Endothelial cell of umbilical vein (primary cell): ENCODE data around the gene SLC34A2. TPM values are rescaled to one million over a fixed set of nuclear protein-coding genes. Genes with fewer than 3 reads are reported as not detected.

Experiments used
- BruUV-seq: library from RNA; stranded (reverse); fragments of 400-500 nt; replicated peaks from 2 replicates; lab custom pipeline; 2021; lab: Mats Ljungman, UMichigan
- CTCF ChIA-PET: fragments of 300-600, 350-600 bp; sonication (Branson Sonifier 250); formaldehyde crosslinking; loops from one replicate; lab custom pipeline; 2021; ENCODE audit warnings: antibody characterized with exemption, inconsistent platforms; lab: Charles Lee
- POLR2A ChIA-PET: fragments of 300-600, 350-600 bp; sonication (Branson Sonifier 250); formaldehyde crosslinking; loops from one replicate; lab custom pipeline; 2021; ENCODE audit warnings: antibody characterized with exemption, inconsistent platforms; lab: Charles Lee
- DNase-seq: peaks from one replicate; pipeline ENCODE4 v3.0.0-alpha.2; 2011; ENCODE audit warnings: low read depth, low spot score
- FAIRE-seq: peaks from 2 replicates; lab custom pipeline; 2011; peaks lifted over from hg19 to GRCh38; lab: Jason Lieb, UNC
- H2AFZ ChIP-seq: 2 replicates; pipeline ENCODE4 v1.6.0; 2012; ENCODE audit warnings: low read depth, low read length, control low read depth, inconsistent platforms
- H3K27ac ChIP-seq: 2 replicates; pipeline ENCODE4 v1.5.1; 2011; ENCODE audit warnings: low read depth, mild to moderate bottlenecking, control low read depth, low read length, moderate library complexity; ENCODE audit not compliant: insufficient read depth
- H3K27me3 ChIP-seq, 2 experiments: 2 replicates each; pipeline versions ENCODE4 v1.6.0 to v1.6.1; 2011; ENCODE audit warnings: low read length in 2 of 2, mixed read lengths in 1 of 2; ENCODE audit not compliant: control insufficient read depth in 2 of 2, insufficient read depth in 2 of 2
- H3K36me3 ChIP-seq, 2 experiments: 2 replicates in 1 of 2; 3 replicates in 1 of 2; pipeline ENCODE4 v1.5.1; 2011; ENCODE audit warnings: low read length in 2 of 2, mild to moderate bottlenecking in 1 of 2, moderate library complexity in 1 of 2; ENCODE audit not compliant: control insufficient read depth in 2 of 2, insufficient read depth in 2 of 2; ENCODE audit errors: extremely low read depth in 1 of 2
- H3K4me1 ChIP-seq: 3 replicates; pipeline ENCODE4 v1.5.1; 2011; ENCODE audit warnings: mild to moderate bottlenecking, low read length; ENCODE audit not compliant: control insufficient read depth, insufficient read depth; ENCODE audit errors: extremely low read depth
- H3K4me2 ChIP-seq: 2 replicates; pipeline ENCODE4 v1.6.1; 2011; ENCODE audit warnings: low read length, control low read depth, mixed read lengths; ENCODE audit not compliant: insufficient read depth
- H3K4me3 ChIP-seq, 3 experiments: fragments of 200-600 bp in 1 of 3; sonication (generic), shearing (Covaris generic) in 1 of 3; replicated peaks in 1 of 3; 2 replicates each; pipeline ENCODE4 v1.5.1; 2011 to 2016; ENCODE audit warnings: control low read depth in 3 of 3, low read length in 3 of 3, mild to moderate bottlenecking in 2 of 3, inconsistent platforms in 1 of 3, low read depth in 1 of 3, moderate library complexity in 1 of 3; ENCODE audit not compliant: insufficient read depth in 1 of 3
- H3K79me2 ChIP-seq: 2 replicates; pipeline ENCODE4 v1.6.0; 2012; ENCODE audit warnings: low read length, inconsistent platforms; ENCODE audit not compliant: control insufficient read depth, insufficient read depth
- H3K9ac ChIP-seq: replicated peaks from 2 replicates; pipeline ENCODE3; 2011; ENCODE audit warnings: low read length, control low read depth; ENCODE audit not compliant: insufficient read depth; ENCODE audit errors: extremely low read depth
- H3K9me1 ChIP-seq: replicated peaks from 3 replicates; pipeline ENCODE4 v1.6.0; 2011; ENCODE audit warnings: mild to moderate bottlenecking, low read length; ENCODE audit not compliant: control insufficient read depth, insufficient read depth; ENCODE audit errors: extremely low read depth
- H3K9me3 ChIP-seq: replicated peaks from 2 replicates; pipeline ENCODE4 v1.5.1; 2012; ENCODE audit warnings: low read length, inconsistent platforms; ENCODE audit not compliant: control insufficient read depth, insufficient read depth
- H4K20me1 ChIP-seq: replicated peaks from 2 replicates; pipeline ENCODE3; 2011; ENCODE audit warnings: mild to moderate bottlenecking, low read length; ENCODE audit not compliant: control insufficient read depth, insufficient read depth; ENCODE audit errors: extremely low read depth
- EZH2 ChIP-seq: IDR thresholded peaks from 2 replicates; pipeline ENCODE4 v1.6.1; 2012; ENCODE audit warnings: borderline replicate concordance, low read depth, mild to moderate bottlenecking, moderate library complexity, low read length, inconsistent platforms; ENCODE audit not compliant: severe bottlenecking
- FOS ChIP-seq: IDR thresholded peaks from 2 replicates; pipeline ENCODE4 v1.6.1; 2011; ENCODE audit warnings: mild to moderate bottlenecking, low read length, moderate library complexity, borderline replicate concordance; ENCODE audit not compliant: insufficient read depth
- GATA2 ChIP-seq: IDR thresholded peaks from 2 replicates; pipeline ENCODE4 v1.7.0; 2011; ENCODE audit warnings: low read depth, mild to moderate bottlenecking, moderate library complexity, mixed read lengths, low read length; ENCODE audit not compliant: insufficient read length, insufficient read depth
- JUN ChIP-seq: IDR thresholded peaks from 2 replicates; pipeline ENCODE4 v1.6.1; 2011; ENCODE audit warnings: borderline replicate concordance, low read depth; ENCODE audit not compliant: insufficient read length, insufficient read depth
- MYC ChIP-seq: IDR thresholded peaks from one replicate; pipeline ENCODE4 v1.6.1; 2011; ENCODE audit warnings: mild to moderate bottlenecking, low read depth, low read length
- POLR2AphosphoS5 ChIP-seq: IDR thresholded peaks from 2 replicates; pipeline ENCODE4 v1.6.1; 2012; ENCODE audit warnings: low read depth, mild to moderate bottlenecking, control low read depth, low read length, moderate library complexity; ENCODE audit not compliant: insufficient read depth
- dilution Hi-C: fragments of 300-500 bp; cut with MboI; formaldehyde crosslinking; loops from one replicate; pipeline ENCODE4 v1.15.0; 2019; ENCODE audit warnings: low sequenced_read_pairs; ENCODE audit not compliant: extremely low pct_ligation_motif_present
- intact Hi-C: fragments of 100-400 bp; cut with micrococcal nuclease; formaldehyde crosslinking; loops from one replicate; pipeline ENCODE4 v1.10.0; 2022
- polyA plus RNA-seq, 4 experiments: library from polyadenylated mRNA; depleted of rRNA in 3 of 4; stranded (reverse) in 3 of 4; unstranded in 1 of 4; fragments of >200 nt; gene quantifications; 2 replicates each; pipeline versions ENCODE4 v1.2.1 to v1.2.3, GENCODE V29; 2011 to 2012; ENCODE audit warnings: missing spikeins in 1 of 4
- total RNA-seq: library from RNA; stranded (reverse); gene quantifications from 2 replicates; pipeline ENCODE4 v1.2.3, GENCODE V29; 2021
- TF ChIP-seq, protein P1 (sequence below): IDR thresholded peaks from 2 replicates; pipeline ENCODE4 v1.6.1; 2011; ENCODE audit not compliant: insufficient read depth, insufficient read length
- TF ChIP-seq, protein P2 (sequence below), 2 donors: IDR thresholded peaks; 1 replicate in 1 of 2; 2 replicates in 1 of 2; pipeline ENCODE4 v1.5.1; 2011; ENCODE audit warnings: low read length in 2 of 2, mild to moderate bottlenecking in 2 of 2, moderate library complexity in 2 of 2, control low read depth in 1 of 2, inconsistent platforms in 1 of 2, low read depth in 1 of 2; ENCODE audit not compliant: insufficient read depth in 1 of 2; ENCODE audit errors: extremely low read depth in 1 of 2

The SLC34A2 gene
- total and polyA plus RNA-seq, 2 donors (not counting 3 experiments of a cell fraction or from before 2014, with no cell fraction given): not detected

DNA sequence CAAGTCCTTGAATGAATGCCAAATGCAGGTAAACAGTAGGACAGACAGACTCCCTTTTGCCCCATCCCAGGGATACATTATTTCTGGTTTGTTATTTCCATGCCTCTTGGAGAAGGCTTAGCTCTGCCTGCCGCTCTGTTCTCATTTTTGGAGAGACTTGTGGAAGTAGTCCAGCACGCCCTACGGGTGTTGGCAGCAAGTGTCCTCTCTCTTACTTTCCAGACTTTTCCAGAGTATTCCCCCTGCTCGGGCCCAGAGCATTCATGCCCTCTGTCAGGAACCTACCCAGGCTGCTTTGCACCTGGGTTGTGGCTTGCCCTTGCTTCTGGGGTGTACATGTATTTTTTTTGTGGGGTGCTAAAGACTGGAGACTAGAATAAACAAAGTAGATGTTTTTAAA, 15.3 kb downstream of the SLC34A2 start:
- no peaks in the 10 kb centered on the region for H3K9me1 ChIP-seq

More for the DNA sequence above, 15.3 kb downstream of the SLC34A2 start:
- Histone ChIP-seq H3K4me3 (no peak overlapping the region), H3K36me3 (no peaks in the 10 kb centered on the region), H3K4me1 (no peaks in the 10 kb centered on the region), H3K27me3 (peaks cover 0 to 2% of the 10 kb centered on the region in 2 experiments), H3K4me2 (no peak overlapping the region), H3K79me2 (no peaks in the 10 kb centered on the region), H3K27ac (no peak overlapping the region), H4K20me1 (no peaks in the 10 kb centered on the region), H2AFZ (no peak overlapping the region), H3K9me3 (no peaks in the 10 kb centered on the region), H3K9ac (no peak overlapping the region)
- POLR2A ChIA-PET: no interaction called here
- no peak for DNase-seq
- CTCF ChIA-PET: no interaction called here
- intact Hi-C loops: no loop called here
- TF ChIP-seq FOS (no peak), POLR2AphosphoS5 (no peak), EZH2 (no peak), GATA2 (no peak), MYC (no peak), JUN (no peak)
- TF ChIP-seq, protein P1, sequence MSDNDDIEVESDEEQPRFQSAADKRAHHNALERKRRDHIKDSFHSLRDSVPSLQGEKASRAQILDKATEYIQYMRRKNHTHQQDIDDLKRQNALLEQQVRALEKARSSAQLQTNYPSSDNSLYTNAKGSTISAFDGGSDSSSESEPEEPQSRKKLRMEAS: no peak
- TF ChIP-seq, protein P2, sequence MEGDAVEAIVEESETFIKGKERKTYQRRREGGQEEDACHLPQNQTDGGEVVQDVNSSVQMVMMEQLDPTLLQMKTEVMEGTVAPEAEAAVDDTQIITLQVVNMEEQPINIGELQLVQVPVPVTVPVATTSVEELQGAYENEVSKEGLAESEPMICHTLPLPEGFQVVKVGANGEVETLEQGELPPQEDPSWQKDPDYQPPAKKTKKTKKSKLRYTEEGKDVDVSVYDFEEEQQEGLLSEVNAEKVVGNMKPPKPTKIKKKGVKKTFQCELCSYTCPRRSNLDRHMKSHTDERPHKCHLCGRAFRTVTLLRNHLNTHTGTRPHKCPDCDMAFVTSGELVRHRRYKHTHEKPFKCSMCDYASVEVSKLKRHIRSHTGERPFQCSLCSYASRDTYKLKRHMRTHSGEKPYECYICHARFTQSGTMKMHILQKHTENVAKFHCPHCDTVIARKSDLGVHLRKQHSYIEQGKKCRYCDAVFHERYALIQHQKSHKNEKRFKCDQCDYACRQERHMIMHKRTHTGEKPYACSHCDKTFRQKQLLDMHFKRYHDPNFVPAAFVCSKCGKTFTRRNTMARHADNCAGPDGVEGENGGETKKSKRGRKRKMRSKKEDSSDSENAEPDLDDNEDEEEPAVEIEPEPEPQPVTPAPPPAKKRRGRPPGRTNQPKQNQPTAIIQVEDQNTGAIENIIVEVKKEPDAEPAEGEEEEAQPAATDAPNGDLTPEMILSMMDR (IDR thresholded peaks at IDR 0.05; ENCODE audit: extremely low read depth in 1 of 2, insufficient read depth in 1 of 2, low read depth in 1 of 2, low read length in 2 of 2): no peak
- dilution Hi-C loops: no loop called here
- BruUV-seq: no TSS peak
- no peak for FAIRE-seq
